ENCODE data around the gene NIM1K.
"Not testable (repeated sequence)": the region's sequence is repeated elsewhere in the genome, so short reads cannot be mapped to it uniquely, and the experiment has no call there.

NIM1K gene

GRCh38 chr5:43191740-43192557, at the start of gene NIM1K:
Gene NIM1K, plus strand, starts transcription at chr5:43192225. Its CDS starts 53,551 bp downstream, at chr5:43245776.
- DNase-seq (ENCODE audit: low read depth), result peak; percentile 67

GRCh38 chr5:43145071-43145470, 47.0 kb upstream of the NIM1K start:
- DNase-seq (ENCODE audit: low read depth), result no peak

GRCh38 chr5:43146958-43147357, 45.1 kb upstream of the NIM1K start:
- no peak for DNase-seq (ENCODE audit: low read depth)

- no peak for DNase-seq (ENCODE audit: low read depth)
Measured at GRCh38 chr5:43148417-43148816, 43.6 kb upstream of the NIM1K start.

- DNase-seq (ENCODE audit: low read depth), result no peak
Measured at GRCh38 chr5:43149231-43149630, 42.8 kb upstream of the NIM1K start.

- no peak for DNase-seq (ENCODE audit: low read depth)
Measured at GRCh38 chr5:43150075-43150474, 42.0 kb upstream of the NIM1K start.

GRCh38 chr5:43150748-43151147, 41.3 kb upstream of the NIM1K start:
- no peak for DNase-seq (ENCODE audit: low read depth)

GRCh38 chr5:43152946-43153345, 39.1 kb upstream of the NIM1K start:
- DNase-seq (ENCODE audit: low read depth), result peak; percentile 7

GRCh38 chr5:43154469-43154868, 37.6 kb upstream of the NIM1K start:
- no peak for DNase-seq (ENCODE audit: low read depth)

GRCh38 chr5:43155394-43156096, 36.5 kb upstream of the NIM1K start:
- DNase-seq (ENCODE audit: low read depth), result no peak

GRCh38 chr5:43156388-43156787, 35.6 kb upstream of the NIM1K start:
- no peak for DNase-seq (ENCODE audit: low read depth)

GRCh38 chr5:43157068-43157467, 35.0 kb upstream of the NIM1K start:
- no peak for DNase-seq (ENCODE audit: low read depth)

- DNase-seq (ENCODE audit: low read depth), result no peak
Measured at GRCh38 chr5:43161244-43161643, 30.8 kb upstream of the NIM1K start.

- DNase-seq (ENCODE audit: low read depth), result not testable (repeated sequence)
Measured at GRCh38 chr5:43164801-43165200, 27.2 kb upstream of the NIM1K start.

GRCh38 chr5:43165323-43165722, 26.7 kb upstream of the NIM1K start:
- DNase-seq (ENCODE audit: low read depth), result no peak

GRCh38 chr5:43168175-43168574, 23.9 kb upstream of the NIM1K start:
- DNase-seq (ENCODE audit: low read depth), result no peak

GRCh38 chr5:43171451-43171850, 20.6 kb upstream of the NIM1K start:
- DNase-seq (ENCODE audit: low read depth), result no peak

- DNase-seq (ENCODE audit: low read depth), result peak; percentile 36
Measured at GRCh38 chr5:43171926-43172325, 20.1 kb upstream of the NIM1K start.

GRCh38 chr5:43172779-43173178, 19.2 kb upstream of the NIM1K start:
- DNase-seq (ENCODE audit: low read depth), result no peak

- no peak for DNase-seq (ENCODE audit: low read depth)
Measured at GRCh38 chr5:43174586-43174985, 17.4 kb upstream of the NIM1K start.

GRCh38 chr5:43179836-43180235, 12.2 kb upstream of the NIM1K start:
- no peak for DNase-seq (ENCODE audit: low read depth)

GRCh38 chr5:43182421-43182820, 9.6 kb upstream of the NIM1K start:
- no peak for DNase-seq (ENCODE audit: low read depth)

- not testable (repeated sequence) for DNase-seq (ENCODE audit: low read depth)
Measured at GRCh38 chr5:43183101-43183500, 8.9 kb upstream of the NIM1K start.

Measured in ELR (cell line).